SK-N-SH (cell line): Measurements from ENCODE around the gene ARHGEF28. TPM values are rescaled to one million over a fixed set of nuclear protein-coding genes. Genes with fewer than 3 reads are reported as not detected.

Experiments
- CTCF ChIA-PET: fragments of 300-600, 350-600 bp; formaldehyde crosslinking; extraction: SDS; loops from one replicate; lab custom pipeline; 2021; lab: Yijun Ruan, JAX
- POLR2A ChIA-PET: fragments of 350-600 bp; sonication (Branson Sonifier 250); formaldehyde crosslinking; extraction: SDS; loops from one replicate; lab custom pipeline; 2020; ENCODE audit warnings: antibody characterized with exemption, inconsistent platforms; lab: Yijun Ruan, JAX
- DNase-seq: peaks from one replicate; pipeline ENCODE4 v3.0.0; 2012
- H2AFZ ChIP-seq: fragments of 200-600 bp; sonication (generic); 2 replicates; pipeline ENCODE4 v1.8.1; 2016; ENCODE audit warnings: antibody characterized with exemption, mild to moderate bottlenecking, low read depth
- H3F3A ChIP-seq: fragments of 200-600 bp; sonication (generic); replicated peaks from 2 replicates; pipeline ENCODE3; 2016; ENCODE audit warnings: antibody characterized with exemption, mild to moderate bottlenecking; ENCODE audit not compliant: insufficient read depth
- H3K27ac ChIP-seq, 2 experiments: fragments of 200-500 bp in 1 of 2; fragments of 200-600 bp in 1 of 2; sonication (Bioruptor generic) in 1 of 2; sonication (generic), shearing (Covaris generic) in 1 of 2; 2 replicates each; pipeline versions ENCODE4 v1.5.1 to v1.6.1; 2014 to 2016; ENCODE audit warnings: low read depth in 2 of 2, inconsistent platforms in 1 of 2, low read length in 1 of 2, mild to moderate bottlenecking in 1 of 2, mixed read lengths in 1 of 2
- H3K27me3 ChIP-seq: fragments of 200-600 bp; sonication (generic), shearing (Covaris generic); 2 replicates; pipeline ENCODE4 v1.6.1; 2016; ENCODE audit warnings: mixed run types; ENCODE audit not compliant: insufficient read depth
- H3K36me3 ChIP-seq, 2 experiments: fragments of 200-500 bp in 1 of 2; fragments of 200-600 bp in 1 of 2; sonication (Bioruptor generic) in 1 of 2; sonication (generic) in 1 of 2; replicated peaks in 1 of 2; 2 replicates each; pipeline versions ENCODE3 to v1.5.1; 2014 to 2016; ENCODE audit warnings: low read length in 1 of 2, mild to moderate bottlenecking in 1 of 2; ENCODE audit not compliant: insufficient read depth in 2 of 2, control insufficient read depth in 1 of 2
- H3K4me1 ChIP-seq, 2 experiments: fragments of 200-500 bp in 1 of 2; fragments of 200-600 bp in 1 of 2; sonication (Bioruptor generic) in 1 of 2; sonication (generic), shearing (Covaris generic) in 1 of 2; 2 replicates each; pipeline versions ENCODE4 v1.5.1 to v1.6.1; 2014 to 2016; ENCODE audit warnings: low read depth in 1 of 2, low read length in 1 of 2, mixed run types in 1 of 2; ENCODE audit not compliant: insufficient read depth in 2 of 2, control insufficient read depth in 1 of 2
- H3K4me2 ChIP-seq: fragments of 200-600 bp; sonication (generic), shearing (Covaris generic); 2 replicates; pipeline ENCODE4 v1.6.1; 2017; ENCODE audit warnings: mixed run types
- H3K4me3 ChIP-seq, 2 experiments: fragments of 200-500 bp in 1 of 2; fragments of 200-600 bp in 1 of 2; sonication (Bioruptor generic) in 1 of 2; sonication (generic), shearing (Covaris generic) in 1 of 2; 2 replicates each; pipeline versions ENCODE4 v1.5.1 to v1.8.1; 2014 to 2016; ENCODE audit warnings: low read depth in 2 of 2, inconsistent platforms in 1 of 2, low read length in 1 of 2, mild to moderate bottlenecking in 1 of 2, mixed read lengths in 1 of 2, moderate library complexity in 1 of 2
- H3K79me2 ChIP-seq: fragments of 200-600 bp; sonication (generic); 2 replicates; pipeline ENCODE4 v1.8.1; 2017; ENCODE audit warnings: mild to moderate bottlenecking; ENCODE audit not compliant: insufficient read depth
- H3K9ac ChIP-seq: fragments of 200-600 bp; sonication (generic); 2 replicates; pipeline ENCODE4 v1.6.1; 2017; ENCODE audit warnings: mixed run types
- H3K9me2 ChIP-seq: fragments of 200-600 bp; sonication (generic); 2 replicates; pipeline ENCODE4 v1.6.1; 2017; ENCODE audit warnings: mixed run types
- H3K9me3 ChIP-seq: fragments of 200-600 bp; sonication (generic); 2 replicates; pipeline ENCODE4 v1.6.1; 2017; ENCODE audit warnings: mixed run types, mild to moderate bottlenecking, moderate library complexity
- H4K20me1 ChIP-seq: fragments of 200-600 bp; sonication (generic); 2 replicates; pipeline ENCODE4 v1.6.1; 2017; ENCODE audit warnings: mild to moderate bottlenecking, mixed run types; ENCODE audit not compliant: insufficient read depth
- CHD2 ChIP-seq: fragments of 150-350 bp; IDR thresholded peaks from 2 replicates; pipeline ENCODE4 v1.6.1; 2018; ENCODE audit warnings: low read length; ENCODE audit not compliant: partially characterized antibody
- ELF1 ChIP-seq: IDR thresholded peaks from 2 replicates; pipeline ENCODE4 v1.4.0; 2012
- EP300 ChIP-seq, 2 experiments: IDR thresholded peaks; 2 replicates each; pipeline versions ENCODE4 v1.4.0 to v1.6.1; 2012; ENCODE audit warnings: borderline replicate concordance in 1 of 2, low read depth in 1 of 2, low read length in 1 of 2
- GATA2 ChIP-seq: sonication (generic); formaldehyde crosslinking; IDR thresholded peaks from 2 replicates; pipeline ENCODE4 v1.5.0; 2020; ENCODE audit warnings: mild to moderate bottlenecking, missing genetic modification reagents
- JUND ChIP-seq: IDR thresholded peaks from 2 replicates; pipeline ENCODE4 v1.4.0; 2012
- MEF2A ChIP-seq: IDR thresholded peaks from 2 replicates; pipeline ENCODE4 v1.4.0; 2012; ENCODE audit warnings: low read depth, borderline replicate concordance
- MXI1 ChIP-seq: IDR thresholded peaks from 2 replicates; pipeline ENCODE4 v1.6.1; 2012; ENCODE audit warnings: mild to moderate bottlenecking, low read depth, low read length, improper control_type of control experiment
- NFIC ChIP-seq: IDR thresholded peaks from 2 replicates; pipeline ENCODE4 v1.4.0; 2012; ENCODE audit warnings: borderline replicate concordance
- RAD21 ChIP-seq: IDR thresholded peaks from 2 replicates; pipeline ENCODE4 v1.6.1; 2012; ENCODE audit warnings: mild to moderate bottlenecking, low read length
- SIN3A ChIP-seq: IDR thresholded peaks from 2 replicates; pipeline ENCODE4 v1.6.1; 2012; ENCODE audit warnings: low read depth, mild to moderate bottlenecking, low read length, moderate library complexity, borderline replicate concordance
- SMC3 ChIP-seq: IDR thresholded peaks from 2 replicates; pipeline ENCODE4 v1.6.1; 2012; ENCODE audit warnings: low read depth, low read length, improper control_type of control experiment
- TCF12 ChIP-seq: IDR thresholded peaks from 2 replicates; pipeline ENCODE4 v1.4.0; 2012
- YY1 ChIP-seq: IDR thresholded peaks from 2 replicates; pipeline ENCODE4 v1.4.0; 2012; ENCODE audit warnings: low read depth, mild to moderate bottlenecking
- WGBS: methylation state at CpG from one replicate; pipeline ENCODE4 v1.1.6; 2017; ENCODE audit warnings: low lambda C conversion rate; 5-methylcytosine and 5-hydroxymethylcytosine counted together
- polyA plus RNA-seq, 3 experiments: library from polyadenylated mRNA; depleted of rRNA; stranded (reverse); fragments of >200 nt; gene quantifications; 2 replicates each; pipeline ENCODE4 v1.2.3, GENCODE V29; 2012
- TF ChIP-seq, protein P1 (sequence below): IDR thresholded peaks from 2 replicates; pipeline ENCODE4 v1.6.1; 2012; ENCODE audit warnings: mild to moderate bottlenecking, low read depth, low read length, moderate library complexity
- TF ChIP-seq, protein P2 (sequence below): IDR thresholded peaks from 2 replicates; pipeline ENCODE4 v1.4.0; 2012; ENCODE audit warnings: low read depth
- TF ChIP-seq, protein P3 (sequence below): IDR thresholded peaks from 2 replicates; pipeline ENCODE4 v1.4.0; 2012; ENCODE audit warnings: low read depth, borderline replicate concordance

ARHGEF28 gene
- polyA plus RNA-seq, 1 of the 3 experiments (the other 2 are of a cell fraction): 4.2 TPM

DNA sequence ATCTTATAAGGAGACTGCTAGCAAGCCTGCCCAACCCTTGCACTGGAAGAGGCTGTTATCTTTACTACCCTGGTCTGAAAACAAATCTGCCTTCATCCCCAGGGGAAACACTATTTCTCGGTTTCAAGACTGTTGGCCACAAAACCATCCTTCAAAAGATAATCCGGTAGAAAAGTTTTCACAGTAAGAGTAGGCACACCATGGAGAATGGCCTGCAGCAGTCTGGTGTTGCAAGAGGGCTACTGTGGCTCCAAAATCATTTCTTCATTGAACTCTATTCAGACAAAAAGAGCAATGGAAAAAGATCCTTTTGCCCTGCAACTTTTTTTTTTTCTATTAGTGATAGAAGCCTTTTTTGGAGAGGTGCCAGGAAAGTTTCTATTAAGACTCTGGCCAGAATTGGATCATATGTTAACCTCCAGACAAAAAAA is 163.9 kb downstream of the ARHGEF28 start:
- peaks cover 0 to 13% of the 10 kb centered on the region in 2 experiments for H3K36me3 ChIP-seq
- H3K4me2 ChIP-seq: no peak overlapping the region
- no peak overlapping the region for H2AFZ ChIP-seq
- 89% methylated on average over 2 of the region's 2 CpGs for WGBS
- H3K27ac ChIP-seq: no peak overlapping the region
- DNase-seq: no peak
- H3F3A ChIP-seq: peaks cover 3% of the 10 kb centered on the region
- H3K9me2 ChIP-seq: no peaks in the 10 kb centered on the region
- no peak for TF ChIP-seq TCF12
- TF ChIP-seq, protein P1, sequence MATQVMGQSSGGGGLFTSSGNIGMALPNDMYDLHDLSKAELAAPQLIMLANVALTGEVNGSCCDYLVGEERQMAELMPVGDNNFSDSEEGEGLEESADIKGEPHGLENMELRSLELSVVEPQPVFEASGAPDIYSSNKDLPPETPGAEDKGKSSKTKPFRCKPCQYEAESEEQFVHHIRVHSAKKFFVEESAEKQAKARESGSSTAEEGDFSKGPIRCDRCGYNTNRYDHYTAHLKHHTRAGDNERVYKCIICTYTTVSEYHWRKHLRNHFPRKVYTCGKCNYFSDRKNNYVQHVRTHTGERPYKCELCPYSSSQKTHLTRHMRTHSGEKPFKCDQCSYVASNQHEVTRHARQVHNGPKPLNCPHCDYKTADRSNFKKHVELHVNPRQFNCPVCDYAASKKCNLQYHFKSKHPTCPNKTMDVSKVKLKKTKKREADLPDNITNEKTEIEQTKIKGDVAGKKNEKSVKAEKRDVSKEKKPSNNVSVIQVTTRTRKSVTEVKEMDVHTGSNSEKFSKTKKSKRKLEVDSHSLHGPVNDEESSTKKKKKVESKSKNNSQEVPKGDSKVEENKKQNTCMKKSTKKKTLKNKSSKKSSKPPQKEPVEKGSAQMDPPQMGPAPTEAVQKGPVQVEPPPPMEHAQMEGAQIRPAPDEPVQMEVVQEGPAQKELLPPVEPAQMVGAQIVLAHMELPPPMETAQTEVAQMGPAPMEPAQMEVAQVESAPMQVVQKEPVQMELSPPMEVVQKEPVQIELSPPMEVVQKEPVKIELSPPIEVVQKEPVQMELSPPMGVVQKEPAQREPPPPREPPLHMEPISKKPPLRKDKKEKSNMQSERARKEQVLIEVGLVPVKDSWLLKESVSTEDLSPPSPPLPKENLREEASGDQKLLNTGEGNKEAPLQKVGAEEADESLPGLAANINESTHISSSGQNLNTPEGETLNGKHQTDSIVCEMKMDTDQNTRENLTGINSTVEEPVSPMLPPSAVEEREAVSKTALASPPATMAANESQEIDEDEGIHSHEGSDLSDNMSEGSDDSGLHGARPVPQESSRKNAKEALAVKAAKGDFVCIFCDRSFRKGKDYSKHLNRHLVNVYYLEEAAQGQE: no peak
- no peak for TF ChIP-seq SIN3A
- TF ChIP-seq MXI1: no peak
- no peak for TF ChIP-seq RAD21
- TF ChIP-seq NFIC: peak; percentile 16; the same call in 1 of the 2 replicates
- TF ChIP-seq CHD2: no peak
- no peak for TF ChIP-seq ELF1
- no peaks in the 10 kb centered on the region for H3K27me3 ChIP-seq
- no peaks in the 10 kb centered on the region; a peak in 2 of 4 replicates for H3K4me1 ChIP-seq
- H4K20me1 ChIP-seq: no peaks in the 10 kb centered on the region
- no peaks in the 10 kb centered on the region for H3K79me2 ChIP-seq
- ChIA-PET CTCF (interaction anchor here (0.7 to 16.5 kb wide), 3 partner anchors 8 to 196 kb away, joined by 3 to 398 read pairs (median 21); no protein-coding TSS in a partner anchor), POLR2A (no interaction called here)
- no peak overlapping the region for H3K9ac ChIP-seq
- H3K4me3 ChIP-seq: no peak overlapping the region
- no peaks in the 10 kb centered on the region for H3K9me3 ChIP-seq

DNA sequence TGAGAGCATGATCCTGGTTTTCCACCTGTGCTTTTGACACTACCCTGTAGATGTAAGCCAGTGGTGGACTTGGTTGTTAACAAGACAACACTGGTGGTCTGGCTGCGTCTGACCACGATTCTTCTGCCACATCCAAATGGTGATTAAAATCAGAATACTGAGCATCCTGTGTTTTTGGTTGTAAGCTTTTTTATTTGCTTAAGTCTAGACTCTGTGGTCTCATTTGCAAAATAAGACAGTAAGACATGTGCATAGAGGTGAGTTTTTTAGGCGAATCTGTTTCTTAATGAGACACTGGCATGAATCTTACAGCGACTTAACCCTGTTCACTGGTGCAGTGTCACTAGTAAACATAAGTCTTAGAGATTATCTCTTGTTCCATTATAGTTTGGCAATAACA is 165.4 kb downstream of the ARHGEF28 start:
- H3K27me3 ChIP-seq: no peaks in the 10 kb centered on the region
- 89% methylated on average over 4 of the region's 4 CpGs for WGBS
- TF ChIP-seq SIN3A (no peak), MEF2A (no peak), RAD21 (no peak), GATA2 (no peak), MXI1 (no peak), TCF12 (no peak), JUND (no peak), EP300 (IDR thresholded peaks at IDR 0.05; ENCODE audit: borderline replicate concordance in 1 of 2, low read depth in 1 of 2, low read length in 1 of 2) (no peak), YY1 (no peak), SMC3 (no peak), ELF1 (no peak)
- TF ChIP-seq, protein P2, sequence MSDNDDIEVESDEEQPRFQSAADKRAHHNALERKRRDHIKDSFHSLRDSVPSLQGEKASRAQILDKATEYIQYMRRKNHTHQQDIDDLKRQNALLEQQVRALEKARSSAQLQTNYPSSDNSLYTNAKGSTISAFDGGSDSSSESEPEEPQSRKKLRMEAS: no peak
- TF ChIP-seq, protein P1: no peak
- TF ChIP-seq, protein P3, sequence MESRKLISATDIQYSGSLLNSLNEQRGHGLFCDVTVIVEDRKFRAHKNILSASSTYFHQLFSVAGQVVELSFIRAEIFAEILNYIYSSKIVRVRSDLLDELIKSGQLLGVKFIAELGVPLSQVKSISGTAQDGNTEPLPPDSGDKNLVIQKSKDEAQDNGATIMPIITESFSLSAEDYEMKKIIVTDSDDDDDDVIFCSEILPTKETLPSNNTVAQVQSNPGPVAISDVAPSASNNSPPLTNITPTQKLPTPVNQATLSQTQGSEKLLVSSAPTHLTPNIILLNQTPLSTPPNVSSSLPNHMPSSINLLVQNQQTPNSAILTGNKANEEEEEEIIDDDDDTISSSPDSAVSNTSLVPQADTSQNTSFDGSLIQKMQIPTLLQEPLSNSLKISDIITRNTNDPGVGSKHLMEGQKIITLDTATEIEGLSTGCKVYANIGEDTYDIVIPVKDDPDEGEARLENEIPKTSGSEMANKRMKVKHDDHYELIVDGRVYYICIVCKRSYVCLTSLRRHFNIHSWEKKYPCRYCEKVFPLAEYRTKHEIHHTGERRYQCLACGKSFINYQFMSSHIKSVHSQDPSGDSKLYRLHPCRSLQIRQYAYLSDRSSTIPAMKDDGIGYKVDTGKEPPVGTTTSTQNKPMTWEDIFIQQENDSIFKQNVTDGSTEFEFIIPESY: no peak

More for the DNA sequence above, 165.4 kb downstream of the ARHGEF28 start:
- H3K9ac ChIP-seq: no peak overlapping the region
- no peak overlapping the region for H3K4me2 ChIP-seq
- H3K9me2 ChIP-seq: no peaks in the 10 kb centered on the region
- peaks cover 0 to 18% of the 10 kb centered on the region in 2 experiments for H3K36me3 ChIP-seq
- no peaks in the 10 kb centered on the region for H3K9me3 ChIP-seq
- H3K4me1 ChIP-seq: peaks cover 2 to 5% of the 10 kb centered on the region in 2 experiments; a peak in 3 of 4 replicates
- DNase-seq: no peak
- ChIA-PET POLR2A (no interaction called here), CTCF (interaction anchor here (0.6 to 16.5 kb wide), 10 partner anchors 9 to 851 kb away, joined by 3 to 398 read pairs (median 4); no protein-coding TSS in a partner anchor)
- H3K79me2 ChIP-seq: no peaks in the 10 kb centered on the region
- H3K27ac ChIP-seq: no peak overlapping the region
- H3F3A ChIP-seq: peaks cover 3% of the 10 kb centered on the region
- H3K4me3 ChIP-seq: no peak overlapping the region
- H2AFZ ChIP-seq: no peak overlapping the region
- no peaks in the 10 kb centered on the region for H4K20me1 ChIP-seq
